GM18499 (cell line): Measurements from ENCODE around the gene PCDHGB2.
"Not testable (repeated sequence)": the region's sequence is repeated elsewhere in the genome, so short reads cannot be mapped to it uniquely, and the experiment has no call there.

Source experiments
- ATAC-seq: cut with Tn5 transposase; IDR thresholded peaks from one replicate; pipeline ENCODE4 v1.9.1; 2021; ENCODE audit warnings: moderate number of reproducible peaks; ENCODE audit not compliant: insufficient read depth, unreplicated experiment

The PCDHGB2 gene

GRCh38 chr5:141346017-141346416 is 13.8 kb upstream of the PCDHGB2 start:
- ATAC-seq = not testable (repeated sequence)

GRCh38 chr5:141349917-141350619 is 9.7 kb upstream of the PCDHGB2 start, which contains the start of gene PCDHGB1:
TSS of gene PCDHGB1 (plus strand) at chr5:141350099. CDS start at chr5:141350261, 162 bp downstream.
- no peak for ATAC-seq

GRCh38 chr5:141351591-141351990 is 8.2 kb upstream of the PCDHGB2 start:
- ATAC-seq = no peak

- ATAC-seq = no peak
Measured at GRCh38 chr5:141354900-141355469, 4.8 kb upstream of the PCDHGB2 start, which contains the start of gene PCDHGA4. TSS of gene PCDHGA4 (plus strand) at chr5:141355021. CDS start at chr5:141355108, 87 bp downstream.

GRCh38 chr5:141355641-141356040 is 4.2 kb upstream of the PCDHGB2 start:
- ATAC-seq = no peak

- no peak for ATAC-seq
Measured at GRCh38 chr5:141356133-141356532, 3.7 kb upstream of the PCDHGB2 start.

GRCh38 chr5:141356950-141357349 is 2.8 kb upstream of the PCDHGB2 start:
- ATAC-seq = no peak

- no peak for ATAC-seq
Measured at GRCh38 chr5:141360685-141361084, 891 bp downstream of the PCDHGB2 start.

- ATAC-seq = no peak
Measured at GRCh38 chr5:141362719-141363118, 2.9 kb downstream of the PCDHGB2 start.

- ATAC-seq = no peak
Measured at GRCh38 chr5:141363952-141364660, 4.3 kb downstream of the PCDHGB2 start, which contains the start of gene PCDHGA5. TSS of gene PCDHGA5 (plus strand) at chr5:141364162. CDS start at chr5:141364331, 169 bp downstream.

- no peak for ATAC-seq
Measured at GRCh38 chr5:141366016-141366896, 6.5 kb downstream of the PCDHGB2 start.

- peak; percentile 77 for ATAC-seq
Measured at GRCh38 chr5:141369994-141370848, 10.4 kb downstream of the PCDHGB2 start, which contains the start of gene PCDHGB3. TSS of gene PCDHGB3 (plus strand) at chr5:141370242. CDS start at chr5:141370395, 153 bp downstream.

GRCh38 chr5:141371572-141372475 is 12.0 kb downstream of the PCDHGB2 start:
- no peak for ATAC-seq

GRCh38 chr5:141373673-141374317 is 14.0 kb downstream of the PCDHGB2 start, which contains the start of gene PCDHGA6:
TSS of gene PCDHGA6 (plus strand) at chr5:141373891. CDS start at chr5:141374084, 193 bp downstream.
- ATAC-seq = no peak

- no peak for ATAC-seq
Measured at GRCh38 chr5:141374627-141375026, 14.8 kb downstream of the PCDHGB2 start.

- ATAC-seq = not testable (repeated sequence)
Measured at GRCh38 chr5:141375444-141376155, 15.8 kb downstream of the PCDHGB2 start.
